ENCODE data around the gene QDPR.
A peak's percentile ranks its signal among the peaks of the same experiment; 100 is the strongest.
"Not testable (repeated sequence)": the region's sequence is repeated elsewhere in the genome, so short reads cannot be mapped to it uniquely, and the experiment has no call there.

QDPR gene

DNA sequence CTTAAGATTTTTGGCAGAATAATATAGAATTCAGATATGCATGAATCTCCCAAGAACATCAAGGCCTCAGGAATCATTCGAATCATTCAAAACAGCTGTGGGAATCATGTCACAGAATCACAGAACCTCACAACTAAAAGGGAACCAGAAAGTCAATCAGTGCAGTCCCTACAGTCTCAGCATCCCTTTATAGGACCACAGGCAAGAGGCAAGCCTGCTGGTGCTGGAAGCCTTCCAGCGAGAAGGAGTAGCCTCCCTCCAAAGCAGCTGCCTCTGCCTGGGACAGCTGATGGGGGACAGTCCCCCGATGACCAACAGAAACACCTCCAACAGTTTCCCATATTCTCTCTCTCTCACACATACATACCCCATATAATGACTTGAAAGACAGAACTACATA, 20.7 kb downstream of the QDPR start:
- DNase-seq (ENCODE audit: low read depth): no peak

DNA sequence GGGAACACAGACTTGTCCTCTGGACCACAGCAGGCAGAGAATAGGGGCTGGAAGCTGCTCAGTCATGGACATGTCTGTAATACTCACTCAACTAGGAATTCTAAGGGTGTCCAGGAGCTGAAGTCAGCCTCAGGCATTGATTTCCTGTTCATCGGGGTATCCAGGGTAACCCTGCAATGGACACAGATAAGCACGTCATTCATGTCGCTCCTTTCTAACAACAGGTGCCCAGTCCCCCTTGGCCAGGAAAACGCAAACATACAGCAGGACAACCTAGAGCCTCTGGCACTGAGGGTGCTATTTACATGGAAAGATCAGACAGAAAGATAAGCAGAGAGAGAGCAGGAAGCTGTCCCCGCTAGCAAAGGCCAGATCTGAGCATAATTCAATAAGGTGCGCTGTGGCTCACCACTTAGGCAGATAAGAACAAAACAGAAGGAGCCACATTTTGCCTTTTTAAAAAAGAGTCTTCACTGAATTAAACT, 21.3 kb downstream of the QDPR start:
- no peak for DNase-seq (ENCODE audit: low read depth)

DNA sequence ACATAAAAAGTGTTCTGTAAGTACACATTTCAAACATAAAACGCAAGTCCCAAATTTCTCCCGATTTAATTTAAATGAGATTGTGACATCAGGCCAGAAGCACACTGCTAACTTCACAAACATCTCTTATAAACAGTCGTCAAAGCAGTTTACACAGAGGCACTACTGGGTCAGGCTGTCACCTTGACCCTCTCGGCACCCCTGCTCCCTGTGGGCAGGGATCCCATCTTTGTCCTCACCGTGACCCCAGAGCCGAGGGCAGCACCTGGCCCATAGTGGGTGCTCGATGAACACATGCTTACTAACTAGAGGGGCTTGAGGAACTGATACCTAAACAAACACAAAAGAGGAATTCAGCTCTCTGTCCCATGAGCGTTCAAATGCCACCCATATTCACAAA, 22.2 kb downstream of the QDPR start:
- no peak for DNase-seq (ENCODE audit: low read depth)

DNA sequence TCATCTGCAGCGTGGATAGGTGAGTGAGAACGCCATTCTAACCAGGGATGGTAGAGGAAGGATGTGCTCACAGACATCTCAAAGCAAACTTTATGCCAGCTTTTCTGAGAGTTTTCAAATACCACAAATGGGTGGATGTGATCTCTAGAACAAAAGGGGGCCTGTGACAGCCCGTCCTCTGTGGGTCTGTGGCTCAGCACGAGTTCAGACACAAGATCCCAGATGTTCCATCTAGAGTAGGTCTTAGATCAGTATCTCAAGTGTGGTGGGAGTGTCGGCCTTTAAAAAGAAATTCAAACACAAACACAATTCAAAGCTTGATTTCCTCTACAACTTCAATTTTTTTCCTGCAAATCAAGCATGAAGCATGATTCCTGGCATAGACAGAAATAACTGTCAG, 22.8 kb downstream of the QDPR start:
- no peak for DNase-seq (ENCODE audit: low read depth)

DNA sequence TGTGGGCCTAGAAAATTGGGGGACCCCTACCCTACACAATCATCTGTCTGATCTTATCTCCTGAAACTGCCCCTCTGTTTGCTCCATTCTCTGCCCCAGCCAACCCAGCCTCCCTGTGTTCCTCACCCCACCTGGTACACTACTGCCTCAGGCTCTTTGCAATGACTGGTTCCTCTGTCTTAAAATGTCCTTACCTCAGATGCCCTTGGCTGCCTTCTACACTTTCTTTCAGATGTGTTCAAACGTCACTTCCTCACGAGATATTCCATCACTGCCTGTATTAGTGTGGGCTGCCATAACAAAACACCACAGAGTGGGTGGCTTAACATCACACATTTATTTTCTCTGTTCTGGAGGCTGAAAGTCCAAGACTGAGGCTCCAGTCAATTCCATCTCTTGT, 29.2 kb downstream of the QDPR start:
- DNase-seq (ENCODE audit: low read depth): no peak

DNA sequence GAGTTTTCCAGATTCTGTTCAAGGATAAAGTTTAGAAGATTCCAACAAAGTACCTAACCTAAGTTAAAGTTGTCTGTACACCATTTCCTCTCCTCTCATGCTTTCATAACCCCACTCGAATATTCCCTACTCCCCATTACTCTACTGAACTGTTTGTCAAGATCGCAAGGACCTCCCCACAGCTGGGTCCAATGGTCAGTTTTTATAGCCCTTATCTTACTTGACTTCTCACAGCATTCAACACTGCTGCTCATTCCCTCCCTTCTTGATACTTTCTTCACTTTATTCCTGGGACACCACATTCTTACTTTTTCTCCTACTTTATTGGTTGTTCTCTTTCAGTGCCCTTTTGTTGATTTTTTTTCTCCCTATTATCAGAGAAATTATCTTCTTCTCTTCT, 30.9 kb downstream of the QDPR start:
- no peak for DNase-seq (ENCODE audit: low read depth)

DNA sequence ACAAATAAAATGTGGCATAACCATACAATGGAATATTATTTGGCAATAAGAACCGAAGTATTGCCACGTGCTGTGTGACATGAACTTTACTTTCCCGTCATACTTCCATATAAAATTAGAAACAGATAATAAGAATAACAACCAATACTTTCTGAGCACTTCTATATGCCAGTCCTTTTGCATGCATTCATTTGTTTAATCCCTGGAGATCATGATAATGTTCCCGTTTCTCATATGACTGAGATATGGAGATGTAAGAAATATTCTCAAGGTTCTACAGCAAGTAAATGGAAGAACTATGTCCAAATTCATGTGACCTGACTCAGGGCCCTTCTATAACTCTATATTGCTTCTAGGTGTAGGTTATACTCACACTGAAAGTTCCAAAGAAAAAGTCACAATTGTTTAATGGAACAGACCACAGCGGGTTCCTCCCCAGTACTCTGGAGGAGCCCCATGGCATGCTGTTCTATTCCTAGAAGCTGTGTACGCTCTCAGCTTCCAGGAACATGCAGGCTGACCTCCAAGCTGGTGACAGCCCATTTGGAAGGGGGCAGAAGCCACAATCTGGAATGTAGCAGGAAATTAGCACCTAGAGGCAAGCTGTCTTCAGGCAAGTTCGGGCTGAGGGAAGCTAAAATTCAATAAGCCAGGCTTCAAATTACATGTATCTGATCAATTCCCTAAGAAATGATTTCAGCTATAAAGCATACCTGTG, 31.5 kb downstream of the QDPR start:
- DNase-seq (ENCODE audit: low read depth): no peak

DNA sequence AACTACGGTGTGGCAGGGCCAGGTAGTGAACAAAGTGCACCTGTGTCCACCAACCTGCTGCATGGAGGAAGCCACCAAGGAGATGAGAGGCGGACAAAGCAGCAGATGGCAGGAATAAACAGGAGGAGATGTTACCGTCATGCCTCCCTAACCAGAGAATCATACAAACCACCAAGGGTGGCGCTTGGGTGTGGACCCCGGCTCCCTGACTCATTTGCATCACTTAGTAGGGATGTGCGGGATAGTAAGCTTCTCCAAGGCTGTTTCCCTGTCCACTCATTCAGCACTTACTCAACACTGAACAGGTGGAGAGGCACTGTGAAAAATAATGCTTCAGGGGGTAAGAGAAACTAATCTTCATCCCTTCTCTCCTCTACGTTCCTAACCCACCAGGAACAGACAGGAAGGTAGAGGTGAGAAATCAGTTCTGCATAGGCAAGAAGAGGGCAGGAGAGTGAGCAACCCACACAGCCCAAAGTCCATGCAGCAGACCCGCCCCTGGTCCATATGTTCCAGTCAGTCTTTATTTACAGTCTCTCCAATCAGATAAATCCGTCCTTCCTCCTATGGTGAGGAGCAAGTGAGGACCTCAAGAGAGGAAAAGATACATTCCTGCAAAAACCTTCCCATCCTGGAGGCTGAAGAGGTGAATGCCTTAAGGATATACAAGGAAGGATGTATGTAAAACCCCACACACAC, 34.0 kb downstream of the QDPR start:
- DNase-seq (ENCODE audit: low read depth): no peak

DNA sequence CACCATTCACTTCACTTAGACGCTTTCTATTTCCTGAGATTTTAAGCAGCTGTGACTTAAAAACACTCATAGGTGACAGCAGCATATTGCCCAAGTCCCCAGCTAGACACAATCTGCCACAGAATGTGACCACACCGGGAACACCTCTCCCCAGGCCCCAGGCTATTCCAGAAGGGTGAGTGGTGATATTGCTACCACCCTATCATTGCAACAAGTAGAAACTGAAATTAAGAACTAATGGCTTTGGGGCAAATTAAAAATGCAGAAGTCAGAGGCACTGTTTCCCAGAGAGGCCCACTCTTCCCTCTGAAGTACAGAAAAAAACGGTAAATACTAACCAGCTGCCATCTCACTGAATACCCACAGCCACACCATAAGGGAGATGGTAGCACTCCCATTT, 35.0 kb downstream of the QDPR start:
- no peak for DNase-seq (ENCODE audit: low read depth)

DNA sequence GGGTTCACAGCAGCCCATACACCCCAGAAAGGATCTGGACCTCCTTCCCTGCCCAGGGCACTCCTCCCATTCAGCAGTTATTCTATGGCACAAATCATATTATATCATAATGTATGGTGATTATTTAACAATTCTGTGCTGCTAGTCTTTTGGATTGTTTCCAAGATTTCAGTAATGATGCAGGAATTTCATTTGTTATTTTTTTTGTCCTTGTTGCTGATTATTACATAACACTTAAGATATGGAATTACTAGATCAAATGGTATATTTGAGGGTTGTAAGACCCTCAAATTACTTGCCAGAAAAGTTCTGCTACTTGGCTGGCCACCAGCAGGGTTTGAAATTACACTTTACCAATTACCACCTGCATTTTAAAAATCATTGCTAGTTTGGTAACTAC, 36.4 kb downstream of the QDPR start:
- no peak for DNase-seq (ENCODE audit: low read depth)

DNA sequence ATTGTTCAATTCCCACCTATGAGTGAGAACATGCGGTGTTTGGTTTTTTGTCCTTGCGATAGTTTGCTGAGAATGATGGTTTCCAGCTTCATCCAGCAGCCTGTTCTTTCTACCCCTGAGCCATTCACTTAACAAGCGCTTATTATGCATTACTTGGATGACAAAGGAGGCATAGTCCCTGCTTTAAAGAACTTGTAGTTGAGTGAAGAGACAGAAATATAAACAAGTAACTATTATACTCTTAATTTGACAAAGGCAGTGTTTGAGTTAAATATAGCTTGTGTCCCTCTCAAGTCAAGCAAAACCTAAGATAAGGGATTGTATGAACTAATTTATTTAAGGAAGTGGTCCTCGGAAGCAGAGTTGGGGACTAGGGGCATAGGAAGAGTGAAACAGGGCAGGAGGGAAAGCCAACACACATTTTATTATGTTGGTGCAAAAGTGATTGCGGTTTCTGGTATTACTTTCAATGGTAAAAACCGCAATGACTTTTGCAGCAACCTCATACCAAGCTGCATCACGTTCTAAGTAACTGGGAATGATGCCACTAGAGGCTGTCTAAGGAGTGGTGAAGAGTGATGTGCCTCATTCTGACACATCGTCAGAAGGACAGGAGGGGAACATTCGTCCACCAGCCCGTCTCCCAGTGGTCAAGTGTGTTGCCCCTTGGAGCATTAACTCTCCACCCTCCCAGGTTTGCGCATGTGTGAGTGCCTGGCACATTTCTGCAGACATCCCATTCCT, 41.8 kb downstream of the QDPR start:
- DNase-seq (ENCODE audit: low read depth): no peak

DNA sequence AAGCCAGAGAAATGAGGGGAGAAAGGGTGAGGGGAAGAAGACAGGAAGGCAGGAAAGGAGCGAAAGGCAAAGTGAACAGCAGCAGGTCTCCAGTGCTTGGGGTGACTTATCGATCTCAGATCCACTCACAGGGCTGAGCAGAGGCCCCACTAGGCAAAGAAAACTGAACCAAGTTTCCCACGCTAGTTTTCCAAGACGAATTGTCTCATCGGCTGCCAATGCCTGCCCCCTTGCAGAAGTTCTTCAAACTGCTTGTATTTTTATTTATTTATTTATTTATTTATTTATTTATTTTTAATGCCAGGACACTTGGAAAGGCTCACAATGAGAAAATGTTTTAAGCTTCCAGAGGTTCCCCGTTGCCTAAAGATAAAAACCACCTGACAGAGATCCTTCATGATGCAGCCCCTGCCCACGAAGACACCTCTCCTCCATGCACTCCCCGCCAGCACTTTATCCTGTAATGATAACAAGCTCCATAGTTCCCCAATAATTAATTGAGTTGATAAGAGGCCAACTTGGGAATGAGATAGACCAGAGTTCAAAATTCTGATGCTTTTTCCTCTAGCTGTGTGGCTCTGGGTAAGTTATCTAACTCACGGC, 43.2 kb downstream of the QDPR start:
- no peak for DNase-seq (ENCODE audit: low read depth)

DNA sequence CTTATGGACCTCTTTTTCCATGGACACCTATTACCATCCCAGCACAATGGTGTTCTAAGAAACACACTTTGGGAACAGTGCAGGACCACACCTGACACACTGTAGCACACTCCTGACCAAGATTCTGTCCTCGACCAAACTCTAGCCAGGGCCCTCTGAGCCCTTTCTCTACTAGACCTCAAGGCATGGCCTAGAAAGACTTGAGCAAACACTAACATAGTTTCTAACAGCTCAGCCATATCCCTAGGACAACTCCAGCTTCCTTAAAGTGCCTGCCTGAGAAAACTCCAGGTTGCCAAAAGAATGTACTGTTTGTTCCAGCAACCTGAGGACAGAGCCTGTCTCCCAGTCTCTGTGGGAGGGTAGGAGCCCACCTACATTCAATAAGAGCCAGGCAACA, 48.3 kb downstream of the QDPR start:
- no peak for DNase-seq (ENCODE audit: low read depth)

DNA sequence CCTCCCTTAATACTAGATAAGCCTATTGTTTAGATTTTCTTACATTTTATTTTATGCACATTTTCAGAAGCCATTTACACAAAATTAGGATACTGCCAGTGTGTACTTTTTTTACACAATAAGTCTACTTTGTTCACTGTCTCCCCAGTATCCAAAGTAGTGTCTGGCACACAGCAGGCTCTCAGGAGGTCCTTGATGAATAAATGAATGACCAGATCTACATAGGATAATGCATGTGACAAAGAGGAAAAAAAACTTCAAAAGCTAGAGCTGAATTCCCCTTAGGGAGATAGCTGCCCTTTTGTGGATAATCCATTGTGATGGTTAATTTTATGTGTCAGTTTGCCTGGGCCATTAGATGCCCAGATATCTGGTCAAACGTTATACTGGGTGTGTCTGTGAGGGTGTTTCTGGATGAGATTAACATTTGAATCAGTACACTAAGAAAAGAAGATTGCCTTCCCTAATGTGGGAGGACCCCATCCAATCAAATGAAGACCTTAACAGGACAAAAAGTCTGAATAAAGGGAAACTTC, 61.6 kb downstream of the QDPR start:
- DNase-seq (ENCODE audit: low read depth): no peak

DNA sequence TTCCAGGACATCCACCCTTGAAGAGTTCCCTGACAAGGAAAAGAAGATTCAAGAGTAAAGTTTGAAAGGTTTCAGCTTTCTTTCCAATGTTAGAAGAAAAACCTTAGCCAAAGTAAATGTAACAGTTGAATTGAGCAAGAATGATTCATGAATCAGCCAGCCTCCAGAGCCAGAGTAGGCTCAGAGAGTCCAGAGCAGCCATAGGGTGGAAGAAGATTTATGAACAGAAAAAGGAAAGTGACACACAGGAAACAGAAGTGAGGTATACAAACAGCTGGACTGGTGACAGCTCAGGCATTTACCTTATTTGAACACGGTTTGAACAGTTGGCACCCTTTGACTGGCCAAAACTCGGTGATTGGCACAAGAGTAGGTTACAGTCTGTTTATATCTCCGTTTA, 63.2 kb downstream of the QDPR start:
- DNase-seq (ENCODE audit: low read depth): peak; percentile 17

DNA sequence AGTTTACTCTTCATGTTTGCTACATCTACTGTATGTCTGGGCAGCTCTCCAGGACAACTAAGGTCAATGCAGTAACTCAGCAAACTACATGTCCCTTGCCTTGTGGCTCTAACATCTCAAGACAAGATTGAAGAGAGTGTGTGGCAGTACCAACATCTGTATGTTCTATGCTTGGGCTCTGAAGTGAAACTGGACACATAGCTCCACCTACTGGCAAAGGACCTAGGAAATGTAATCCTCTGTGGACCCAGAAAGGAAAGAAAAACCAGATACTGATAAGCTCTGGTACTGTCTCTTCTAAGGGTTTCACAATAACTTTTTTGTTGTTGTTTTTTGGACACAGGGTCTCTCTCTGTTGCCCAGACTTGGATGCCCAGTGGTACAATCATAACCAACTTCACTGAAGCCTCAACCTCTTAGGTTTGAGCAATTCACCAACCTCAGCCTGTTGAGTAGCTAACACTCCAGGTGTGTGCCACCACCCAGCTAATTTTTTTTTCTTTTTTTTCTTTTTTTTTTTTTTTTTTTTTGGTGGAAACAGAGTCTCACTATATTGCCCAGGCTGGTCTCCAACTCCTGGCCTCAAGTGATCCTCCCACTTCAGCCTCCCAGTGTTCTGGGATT, 64.1 kb downstream of the QDPR start:
- peak; percentile 39 for DNase-seq (ENCODE audit: low read depth)

DNA sequence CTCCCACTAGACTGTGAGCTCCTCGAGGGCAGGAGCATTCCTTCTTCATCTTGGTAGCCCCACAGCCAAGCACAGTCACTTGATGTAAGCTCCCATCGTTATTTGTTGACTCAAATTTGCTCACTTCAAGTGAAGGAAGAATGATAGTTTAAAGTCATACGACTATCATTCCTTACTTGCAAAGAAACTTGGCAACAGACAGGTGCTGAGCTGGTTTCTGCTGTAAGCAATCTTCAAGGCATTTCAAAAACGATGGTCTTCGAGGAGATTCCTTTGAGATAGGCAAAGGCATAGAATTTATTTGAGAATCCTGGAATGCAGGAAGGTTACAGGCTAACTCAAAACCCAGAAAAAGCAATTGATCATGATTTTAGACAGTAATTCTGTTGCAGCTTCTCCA, 64.8 kb downstream of the QDPR start:
- DNase-seq (ENCODE audit: low read depth): no peak

DNA sequence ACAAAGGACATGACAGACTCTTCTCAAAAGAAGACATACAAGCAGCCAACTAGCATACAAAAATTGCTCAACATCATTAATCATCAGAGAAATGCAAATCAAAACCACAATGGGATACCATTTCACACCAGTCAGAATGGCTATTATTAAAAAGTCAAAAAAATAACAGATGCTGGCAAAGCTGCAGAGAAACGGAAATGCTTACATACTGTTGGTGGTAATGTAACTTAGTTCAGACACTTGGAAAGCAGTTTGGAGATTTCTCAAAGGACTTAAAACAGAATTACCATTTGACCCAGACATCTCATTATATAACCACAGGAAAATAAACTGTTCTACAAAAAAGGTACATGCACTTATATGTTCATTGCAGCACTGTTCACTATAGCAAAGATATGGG, 69.4 kb downstream of the QDPR start:
- DNase-seq (ENCODE audit: low read depth): not testable (repeated sequence)

DNA sequence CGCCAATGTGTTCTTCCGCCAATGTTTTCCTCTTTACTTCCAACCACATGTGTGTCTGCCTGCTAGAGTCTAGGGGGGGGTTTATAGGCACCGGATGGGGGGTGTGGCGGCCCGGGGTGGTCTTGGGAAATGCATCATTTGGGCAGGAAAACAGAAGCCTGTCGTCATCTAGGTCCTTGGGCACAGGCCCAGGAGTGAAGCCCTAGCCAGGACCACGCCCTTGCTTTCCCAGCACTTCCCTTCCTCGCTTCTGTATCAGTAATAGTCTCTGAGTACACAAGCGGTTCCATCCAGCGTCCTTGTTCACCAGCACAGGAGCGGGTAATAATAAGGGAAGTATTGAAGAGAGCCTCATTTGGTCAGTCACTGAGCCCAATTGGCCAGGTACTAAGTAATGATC, 74.5 kb downstream of the QDPR start:
- no peak for DNase-seq (ENCODE audit: low read depth)

DNA sequence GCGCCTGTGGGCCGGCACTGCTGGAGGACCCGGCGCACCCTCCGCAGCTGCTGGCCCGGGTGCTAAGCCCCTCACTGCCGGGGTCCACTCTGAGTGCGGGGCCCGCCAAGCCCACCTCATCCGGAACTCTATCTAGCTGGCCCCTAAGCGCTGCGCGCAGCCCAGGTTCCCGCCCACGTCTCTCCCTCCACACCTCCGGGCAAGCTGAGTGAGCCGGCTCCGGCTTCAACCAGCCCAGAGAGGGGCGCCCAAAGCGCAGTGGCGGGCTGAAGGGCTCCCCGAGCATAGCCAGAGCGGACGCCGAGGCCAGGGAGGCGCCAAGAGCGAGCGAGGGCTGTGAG, 75.2 kb downstream of the QDPR start:
- DNase-seq (ENCODE audit: low read depth): no peak

All from GM04503 (cell line).